H9 (cell line): ENCODE measurements around the gene SRM. TPM values are rescaled to one million over a fixed set of nuclear protein-coding genes. Genes with fewer than 3 reads are reported as not detected.
A peak's percentile ranks its signal among the peaks of the same experiment; 100 is the strongest.

Source experiments
- DNase-seq: peaks from one replicate; pipeline ENCODE4 v3.0.0-alpha.2; 2017
- H2AFZ ChIP-seq: one replicate; pipeline ENCODE4 v1.6.1; 2013; ENCODE audit warnings: mild to moderate bottlenecking, low read length, control low read depth, moderate library complexity
- H2AK5ac ChIP-seq: 2 replicates; pipeline ENCODE4 v1.6.1; 2013; ENCODE audit warnings: low read length, control low read depth, mixed read lengths; ENCODE audit not compliant: insufficient read length
- H2BK120ac ChIP-seq: one replicate; pipeline ENCODE4 v1.6.1; 2013; ENCODE audit warnings: low read depth, mild to moderate bottlenecking, low read length, control low read depth, inconsistent platforms; ENCODE audit not compliant: poor library complexity, severe bottlenecking
- H2BK12ac ChIP-seq: 2 replicates; pipeline ENCODE4 v1.6.1; 2013; ENCODE audit warnings: low read length, control low read depth, mixed read lengths, low read depth; ENCODE audit not compliant: insufficient read length
- H2BK15ac ChIP-seq: 2 replicates; pipeline ENCODE4 v1.6.1; 2013; ENCODE audit warnings: low read depth, low read length, control low read depth
- H2BK20ac ChIP-seq: one replicate; pipeline ENCODE4 v1.6.1; 2013; ENCODE audit warnings: low read depth, mild to moderate bottlenecking, low read length, control low read depth, inconsistent platforms; ENCODE audit not compliant: poor library complexity, severe bottlenecking
- H2BK5ac ChIP-seq: 2 replicates; pipeline ENCODE4 v1.6.1; 2013; ENCODE audit warnings: low read length, control low read depth, mixed read lengths; ENCODE audit not compliant: insufficient read length
- H3K14ac ChIP-seq: 2 replicates; pipeline ENCODE4 v1.6.1; 2013; ENCODE audit warnings: low read length, control low read depth; ENCODE audit not compliant: insufficient read depth
- H3K18ac ChIP-seq: 2 replicates; pipeline ENCODE4 v1.6.1; 2013; ENCODE audit warnings: low read depth, mild to moderate bottlenecking, mixed read lengths, low read length, control low read depth; ENCODE audit not compliant: insufficient read length
- H3K23ac ChIP-seq: 2 replicates; pipeline ENCODE4 v1.6.1; 2013; ENCODE audit warnings: low read length, control low read depth, mixed read lengths, low read depth; ENCODE audit not compliant: insufficient read length
- H3K23me2 ChIP-seq: 2 replicates; pipeline ENCODE4 v1.6.1; 2013; ENCODE audit warnings: low read depth, mild to moderate bottlenecking, mixed read lengths, low read length, control low read depth; ENCODE audit not compliant: insufficient read length, poor library complexity, severe bottlenecking
- H3K27ac ChIP-seq: 2 replicates; pipeline ENCODE4 v1.5.1; 2013; ENCODE audit warnings: low read length, control low read depth, mixed read lengths, low read depth; ENCODE audit not compliant: insufficient read length
- H3K27me3 ChIP-seq: 2 replicates; pipeline ENCODE4 v1.6.1; 2013; ENCODE audit warnings: low read length, control low read depth, inconsistent platforms; ENCODE audit not compliant: insufficient read depth
- H3K4ac ChIP-seq: 2 replicates; pipeline ENCODE4 v1.6.1; 2013; ENCODE audit warnings: low read depth, mild to moderate bottlenecking, control low read depth, inconsistent platforms, low read length, moderate library complexity
- H3K4me1 ChIP-seq: 2 replicates; pipeline ENCODE4 v1.6.1; 2013; ENCODE audit warnings: low read length, control low read depth, inconsistent platforms; ENCODE audit not compliant: insufficient read depth
- H3K4me2 ChIP-seq: 2 replicates; pipeline ENCODE4 v1.6.1; 2013; ENCODE audit warnings: low read length, control low read depth, mixed read lengths; ENCODE audit not compliant: insufficient read length, insufficient read depth
- H3K56ac ChIP-seq: 2 replicates; pipeline ENCODE4 v1.6.1; 2013; ENCODE audit warnings: low read depth, mild to moderate bottlenecking, mixed read lengths, low read length, control low read depth; ENCODE audit not compliant: insufficient read length
- H3K79me1 ChIP-seq: 2 replicates; pipeline ENCODE4 v1.6.1; 2013; ENCODE audit warnings: low read depth, mild to moderate bottlenecking, moderate library complexity, low read length, control low read depth, inconsistent platforms; ENCODE audit not compliant: insufficient read depth, poor library complexity, severe bottlenecking
- H3K79me2 ChIP-seq: 2 replicates; pipeline ENCODE4 v1.6.1; 2013; ENCODE audit warnings: low read length, control low read depth, inconsistent platforms; ENCODE audit not compliant: insufficient read depth
- H3K9ac ChIP-seq: 2 replicates; pipeline ENCODE4 v1.6.1; 2013; ENCODE audit warnings: low read length, control low read depth, mixed read lengths; ENCODE audit not compliant: insufficient read length; ENCODE audit errors: extremely low read depth
- H3K9me3 ChIP-seq: one replicate; pipeline ENCODE4 v1.6.1; 2013; ENCODE audit warnings: low read depth, low read length, inconsistent platforms; ENCODE audit not compliant: control insufficient read depth
- H3T11ph ChIP-seq: one replicate; pipeline ENCODE4 v1.6.1; 2013; ENCODE audit warnings: mild to moderate bottlenecking, low read length, control low read depth, inconsistent platforms
- H4K20me1 ChIP-seq: one replicate; pipeline ENCODE4 v1.6.1; 2013; ENCODE audit not compliant: control insufficient read depth, insufficient read length, insufficient read depth
- H4K5ac ChIP-seq: 2 replicates; pipeline ENCODE4 v1.6.1; 2013; ENCODE audit warnings: low read depth, mild to moderate bottlenecking, mixed read lengths, low read length, control low read depth; ENCODE audit not compliant: insufficient read length
- H4K8ac ChIP-seq: replicated peaks from 2 replicates; pipeline ENCODE4 v1.6.1; 2013; ENCODE audit warnings: low read length, control low read depth, mixed read lengths, low read depth; ENCODE audit not compliant: insufficient read length
- H4K91ac ChIP-seq: 2 replicates; pipeline ENCODE4 v1.6.1; 2013; ENCODE audit warnings: low read depth, mild to moderate bottlenecking, moderate library complexity, mixed read lengths, low read length, control low read depth; ENCODE audit not compliant: insufficient read length
- H3K27ac Mint-ChIP-seq, 3 experiments: 2 replicates in 2 of 3; 3 replicates in 1 of 3; pipeline ENCODE4 v1.8.0; 2020 to 2021; ENCODE audit warnings: mixed read lengths in 3 of 3, mild to moderate bottlenecking in 1 of 3, moderate library complexity in 1 of 3
- H3K27me3 Mint-ChIP-seq: 2 replicates; pipeline ENCODE4 v1.8.0; 2021; ENCODE audit warnings: low read depth, mild to moderate bottlenecking, moderate library complexity, mixed read lengths
- H3K36me3 Mint-ChIP-seq, 3 experiments: 2 replicates in 2 of 3; 3 replicates in 1 of 3; pipeline ENCODE4 v1.8.0; 2020 to 2021; ENCODE audit warnings: low read depth in 3 of 3, mixed read lengths in 3 of 3; ENCODE audit not compliant: insufficient read depth in 1 of 3
- H3K4me1 Mint-ChIP-seq, 2 experiments: 2 replicates each; pipeline ENCODE4 v1.8.0; 2020; ENCODE audit warnings: mixed read lengths in 2 of 2
- H3K4me3 Mint-ChIP-seq, 2 experiments: 2 replicates in 1 of 2; 3 replicates in 1 of 2; pipeline ENCODE4 v1.8.0; 2020 to 2021; ENCODE audit warnings: mild to moderate bottlenecking in 2 of 2, mixed read lengths in 2 of 2, moderate library complexity in 1 of 2
- H3K9me3 Mint-ChIP-seq, 2 experiments: 2 replicates in 1 of 2; 3 replicates in 1 of 2; pipeline ENCODE4 v1.8.0; 2020; ENCODE audit warnings: mild to moderate bottlenecking in 2 of 2, mixed read lengths in 2 of 2, moderate library complexity in 1 of 2
- WGBS: extraction: QIAGEN DNeasy Blood & Tissue Kit; methylation state at CpG from one replicate; pipeline ENCODE4 v1.1.7; 2013; ENCODE audit warnings: missing lambda C conversion rate, low lambda C conversion rate, mixed read lengths; ENCODE audit not compliant: insufficient read length; ENCODE audit errors: extremely low coverage; 5-methylcytosine and 5-hydroxymethylcytosine counted together
- total RNA-seq: library from RNA; stranded (reverse); gene quantifications from 2 replicates; pipeline ENCODE4 v1.2.1, GENCODE V29; 2021
- TF ChIP-seq, protein P1 (sequence below): fragments of 200-600 bp; sonication (generic); conservative IDR thresholded peaks from 3 replicates; pipeline ENCODE4 v1.8.0; 2021; ENCODE audit warnings: antibody characterized with exemption, mild to moderate bottlenecking

The SRM gene
- total RNA-seq, 1 experiment from 2014 or later = 196 TPM

DNA sequence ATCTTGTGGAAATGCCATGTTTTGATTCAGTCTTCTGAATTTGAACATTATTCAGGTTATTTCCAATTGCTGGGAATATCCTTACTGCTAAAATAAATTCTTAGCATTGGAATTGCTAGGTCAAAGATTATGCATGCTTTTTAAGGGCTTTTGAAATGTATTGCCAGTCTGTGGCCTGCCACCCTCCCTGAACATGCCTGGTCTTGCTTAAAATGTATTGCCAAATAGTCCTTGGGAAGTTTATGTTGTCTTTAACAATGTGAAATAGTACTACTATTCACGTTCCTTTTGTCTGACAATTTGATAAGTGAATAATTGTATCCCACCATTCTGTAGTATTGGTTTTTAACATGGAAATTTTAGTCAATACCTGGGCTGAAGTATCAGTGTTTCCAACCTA lies 33.8 kb downstream of the SRM start:
- no peak overlapping the region for H4K5ac ChIP-seq
- no peak overlapping the region for H3T11ph ChIP-seq
- no peak overlapping the region for H3K56ac ChIP-seq
- TF ChIP-seq, protein P1, sequence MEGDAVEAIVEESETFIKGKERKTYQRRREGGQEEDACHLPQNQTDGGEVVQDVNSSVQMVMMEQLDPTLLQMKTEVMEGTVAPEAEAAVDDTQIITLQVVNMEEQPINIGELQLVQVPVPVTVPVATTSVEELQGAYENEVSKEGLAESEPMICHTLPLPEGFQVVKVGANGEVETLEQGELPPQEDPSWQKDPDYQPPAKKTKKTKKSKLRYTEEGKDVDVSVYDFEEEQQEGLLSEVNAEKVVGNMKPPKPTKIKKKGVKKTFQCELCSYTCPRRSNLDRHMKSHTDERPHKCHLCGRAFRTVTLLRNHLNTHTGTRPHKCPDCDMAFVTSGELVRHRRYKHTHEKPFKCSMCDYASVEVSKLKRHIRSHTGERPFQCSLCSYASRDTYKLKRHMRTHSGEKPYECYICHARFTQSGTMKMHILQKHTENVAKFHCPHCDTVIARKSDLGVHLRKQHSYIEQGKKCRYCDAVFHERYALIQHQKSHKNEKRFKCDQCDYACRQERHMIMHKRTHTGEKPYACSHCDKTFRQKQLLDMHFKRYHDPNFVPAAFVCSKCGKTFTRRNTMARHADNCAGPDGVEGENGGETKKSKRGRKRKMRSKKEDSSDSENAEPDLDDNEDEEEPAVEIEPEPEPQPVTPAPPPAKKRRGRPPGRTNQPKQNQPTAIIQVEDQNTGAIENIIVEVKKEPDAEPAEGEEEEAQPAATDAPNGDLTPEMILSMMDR = no peak
- H3K27ac Mint-ChIP-seq = peak overlapping the region in 1 of 3 experiments; percentile 63; a peak in 2 of 7 replicates
- no peaks in the 10 kb centered on the region; the same call in 1 of the 2 replicates for H3K4me1 ChIP-seq
- no peaks in the 10 kb centered on the region for H3K9me3 ChIP-seq
- no peak overlapping the region for H3K4me3 Mint-ChIP-seq
- no peak overlapping the region for H2BK120ac ChIP-seq
- no peak for DNase-seq
- no peaks in the 10 kb centered on the region for H3K79me2 ChIP-seq
- no peak overlapping the region for H4K91ac ChIP-seq
- peaks cover 31 to 77% (median 62%) of the 10 kb centered on the region in 3 experiments; a peak in 6 of 7 replicates for H3K36me3 Mint-ChIP-seq
- WGBS = no CpG with 5 or more reads among the region's 1 CpG
- H4K8ac ChIP-seq = no peak overlapping the region
- H2BK20ac ChIP-seq = no peak overlapping the region
- H3K9me3 Mint-ChIP-seq = no peaks in the 10 kb centered on the region
- H3K4me1 Mint-ChIP-seq = peaks cover 9 to 29% of the 10 kb centered on the region in 2 experiments
- no peak overlapping the region for H3K23ac ChIP-seq
- no peak overlapping the region for H3K27ac ChIP-seq
- no peaks in the 10 kb centered on the region for H3K27me3 ChIP-seq
- H2BK15ac ChIP-seq = no peak overlapping the region
- H2AK5ac ChIP-seq = no peak overlapping the region
- H3K4ac ChIP-seq = no peak overlapping the region
- H3K27me3 Mint-ChIP-seq = no peaks in the 10 kb centered on the region
- no peak overlapping the region for H3K4me2 ChIP-seq
- H3K79me1 ChIP-seq = peaks cover 2% of the 10 kb centered on the region
- no peaks in the 10 kb centered on the region for H3K23me2 ChIP-seq
- no peak overlapping the region for H3K9ac ChIP-seq
- H2BK5ac ChIP-seq = no peak overlapping the region
- no peaks in the 10 kb centered on the region for H4K20me1 ChIP-seq
- no peak overlapping the region for H3K14ac ChIP-seq
- H2AFZ ChIP-seq = no peak overlapping the region
- no peak overlapping the region for H3K18ac ChIP-seq
- H2BK12ac ChIP-seq = no peak overlapping the region
